OCI-LY3 (cell line): ENCODE measurements around the gene CACNA1E.

Source experiments
- H2AFZ ChIP-seq: fragments of 200-600, 300-600 bp; shearing (Covaris generic); 2 replicates; pipeline ENCODE4 v1.6.0; 2014; ENCODE audit warnings: antibody characterized with exemption, low read depth, low read length
- H3K27ac ChIP-seq: fragments of 200-600, 300-600 bp; sonication (generic); 2 replicates; pipeline ENCODE4 v1.5.1; 2014; ENCODE audit warnings: mild to moderate bottlenecking, low read length, moderate library complexity, mixed read lengths
- H3K27me3 ChIP-seq: fragments of 200-600, 300-600 bp; sonication (generic); 2 replicates; pipeline ENCODE4 v1.6.1; 2014; ENCODE audit warnings: low read depth, low read length, mixed read lengths
- H3K36me3 ChIP-seq: fragments of 200-600, 300-600 bp; sonication (generic); replicated peaks from 2 replicates; pipeline ENCODE3; 2014; ENCODE audit warnings: low read depth, low read length, mixed read lengths
- H3K4me1 ChIP-seq: fragments of 300-600, 200-600 bp; sonication (generic); 2 replicates; pipeline ENCODE4 v1.6.1; 2014; ENCODE audit warnings: low read length, mixed read lengths
- H3K4me2 ChIP-seq: fragments of 200-600, 300-600 bp; sonication (generic); 2 replicates; pipeline ENCODE4 v1.6.1; 2014; ENCODE audit warnings: low read length, mixed read lengths
- H3K4me3 ChIP-seq: fragments of 300-600, 200-600 bp; sonication (generic); 2 replicates; pipeline ENCODE4 v1.5.1; 2014; ENCODE audit warnings: antibody characterized with exemption, mild to moderate bottlenecking, low read length, moderate library complexity
- H3K79me2 ChIP-seq: fragments of 300-600, 200-600 bp; shearing (Covaris generic); 2 replicates; pipeline ENCODE4 v1.6.1; 2014; ENCODE audit warnings: mild to moderate bottlenecking, low read length, mixed read lengths
- H3K9ac ChIP-seq: fragments of 300-600, 200-600 bp; shearing (Covaris generic); 2 replicates; pipeline ENCODE4 v1.6.0; 2014; ENCODE audit warnings: mild to moderate bottlenecking, low read length, moderate library complexity
- H3K9me3 ChIP-seq: fragments of 200-600, 300-600 bp; shearing (Covaris generic); 2 replicates; pipeline ENCODE4 v1.6.1; 2014; ENCODE audit warnings: low read length, mixed read lengths; ENCODE audit not compliant: insufficient read depth
- H4K20me1 ChIP-seq: fragments of 200-600, 300-600 bp; sonication (generic); 2 replicates; pipeline ENCODE4 v1.6.1; 2016; ENCODE audit warnings: low read length, mixed read lengths; ENCODE audit not compliant: insufficient read depth
- CTCF ChIP-seq: fragments of 200-600, 300-600 bp; sonication (generic); IDR thresholded peaks from 2 replicates; pipeline ENCODE4 v1.5.1; 2014; ENCODE audit warnings: antibody characterized with exemption, low read length, low read depth
- EZH2phosphoT487 ChIP-seq: fragments of 200-600 bp; shearing (Covaris generic); IDR thresholded peaks from 2 replicates; pipeline ENCODE4 v1.6.1; 2018; ENCODE audit warnings: antibody characterized with exemption, mixed run types, low read depth

CACNA1E gene

GRCh38 chr1:181685211-181685610 lies 201.9 kb downstream of the CACNA1E start:
- Histone ChIP-seq H3K79me2 (no peaks in the 10 kb centered on the region), H3K36me3 (no peaks in the 10 kb centered on the region), H3K4me1 (no peaks in the 10 kb centered on the region), H4K20me1 (no peaks in the 10 kb centered on the region), H3K9ac (no peak overlapping the region), H3K27ac (no peak overlapping the region), H3K4me3 (no peak overlapping the region), H3K27me3 (peaks cover 47% of the 10 kb centered on the region), H3K9me3 (no peaks in the 10 kb centered on the region), H2AFZ (no peak overlapping the region), H3K4me2 (no peak overlapping the region)
- TF ChIP-seq EZH2phosphoT487 (no peak), CTCF (no peak)

GRCh38 chr1:181701891-181702290 lies 218.6 kb downstream of the CACNA1E start:
- Histone ChIP-seq H3K27ac (no peak overlapping the region), H4K20me1 (no peaks in the 10 kb centered on the region), H3K4me3 (no peak overlapping the region), H3K36me3 (no peaks in the 10 kb centered on the region), H3K27me3 (peaks cover 66% of the 10 kb centered on the region), H3K79me2 (no peaks in the 10 kb centered on the region), H3K4me1 (peaks cover 2% of the 10 kb centered on the region; the same call in 1 of the 2 replicates), H3K9ac (no peak overlapping the region), H2AFZ (no peak overlapping the region), H3K9me3 (no peaks in the 10 kb centered on the region), H3K4me2 (no peak overlapping the region)
- no peak for TF ChIP-seq EZH2phosphoT487

- H3K4me1 ChIP-seq, result no peaks in the 10 kb centered on the region
- TF ChIP-seq EZH2phosphoT487 (no peak), CTCF (no peak)
- H3K27ac ChIP-seq, result no peak overlapping the region
- no peak overlapping the region for H3K4me2 ChIP-seq
- H3K9me3 ChIP-seq, result no peaks in the 10 kb centered on the region
- H3K79me2 ChIP-seq, result no peaks in the 10 kb centered on the region
- no peaks in the 10 kb centered on the region for H3K36me3 ChIP-seq
- peaks cover 52% of the 10 kb centered on the region for H3K27me3 ChIP-seq
- H3K4me3 ChIP-seq, result no peak overlapping the region
- H3K9ac ChIP-seq, result no peak overlapping the region
- no peaks in the 10 kb centered on the region for H4K20me1 ChIP-seq
- no peak overlapping the region for H2AFZ ChIP-seq
These were observed 221.2 kb downstream of the CACNA1E start for GRCh38 chr1:181704546-181704945.

- H3K9ac ChIP-seq, result no peak overlapping the region
- H3K4me3 ChIP-seq, result no peak overlapping the region
- H2AFZ ChIP-seq, result no peak overlapping the region
- H3K4me1 ChIP-seq, result no peaks in the 10 kb centered on the region
- no peaks in the 10 kb centered on the region for H3K79me2 ChIP-seq
- H3K4me2 ChIP-seq, result no peak overlapping the region
- peaks cover 37% of the 10 kb centered on the region for H3K27me3 ChIP-seq
- H3K9me3 ChIP-seq, result no peaks in the 10 kb centered on the region
- H4K20me1 ChIP-seq, result no peaks in the 10 kb centered on the region
- TF ChIP-seq CTCF (no peak), EZH2phosphoT487 (no peak)
- H3K27ac ChIP-seq, result no peak overlapping the region
- H3K36me3 ChIP-seq, result no peaks in the 10 kb centered on the region
These were observed 228.5 kb downstream of the CACNA1E start for GRCh38 chr1:181711820-181712219.

GRCh38 chr1:181712711-181713110 lies 229.4 kb downstream of the CACNA1E start:
- H3K9ac ChIP-seq, result no peak overlapping the region
- H3K4me1 ChIP-seq, result no peaks in the 10 kb centered on the region
- H3K4me3 ChIP-seq, result no peak overlapping the region
- H3K27ac ChIP-seq, result no peak overlapping the region
- TF ChIP-seq CTCF (no peak), EZH2phosphoT487 (no peak)
- no peaks in the 10 kb centered on the region for H4K20me1 ChIP-seq
- H3K36me3 ChIP-seq, result no peaks in the 10 kb centered on the region
- H3K9me3 ChIP-seq, result no peaks in the 10 kb centered on the region
- no peak overlapping the region for H3K4me2 ChIP-seq
- H3K79me2 ChIP-seq, result no peaks in the 10 kb centered on the region
- no peak overlapping the region for H2AFZ ChIP-seq
- peaks cover 32% of the 10 kb centered on the region for H3K27me3 ChIP-seq
